ENCODE measurements around the gene MAGOH.

MAGOH gene

DNA sequence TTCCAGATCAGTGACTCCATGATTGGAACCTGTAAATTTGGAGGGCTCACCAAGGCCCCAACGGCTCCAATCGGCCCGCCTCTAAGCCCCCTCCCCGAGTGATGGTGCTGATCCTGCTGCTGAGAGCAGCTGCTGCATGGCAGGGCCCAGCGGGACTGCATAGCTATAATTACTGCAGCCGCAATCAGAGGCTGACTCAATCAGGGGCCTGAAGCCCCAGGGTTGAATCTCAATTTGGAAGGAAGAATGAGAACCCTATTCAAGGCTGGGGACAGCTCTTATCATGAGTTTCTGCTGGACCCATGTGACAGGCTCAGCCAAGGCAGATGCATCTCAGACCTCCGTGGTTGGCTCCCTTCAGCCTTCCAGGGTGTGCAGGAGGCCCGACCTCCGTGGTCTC lies 42.8 kb upstream of the MAGOH start:
- TF ChIP-seq, protein P1, sequence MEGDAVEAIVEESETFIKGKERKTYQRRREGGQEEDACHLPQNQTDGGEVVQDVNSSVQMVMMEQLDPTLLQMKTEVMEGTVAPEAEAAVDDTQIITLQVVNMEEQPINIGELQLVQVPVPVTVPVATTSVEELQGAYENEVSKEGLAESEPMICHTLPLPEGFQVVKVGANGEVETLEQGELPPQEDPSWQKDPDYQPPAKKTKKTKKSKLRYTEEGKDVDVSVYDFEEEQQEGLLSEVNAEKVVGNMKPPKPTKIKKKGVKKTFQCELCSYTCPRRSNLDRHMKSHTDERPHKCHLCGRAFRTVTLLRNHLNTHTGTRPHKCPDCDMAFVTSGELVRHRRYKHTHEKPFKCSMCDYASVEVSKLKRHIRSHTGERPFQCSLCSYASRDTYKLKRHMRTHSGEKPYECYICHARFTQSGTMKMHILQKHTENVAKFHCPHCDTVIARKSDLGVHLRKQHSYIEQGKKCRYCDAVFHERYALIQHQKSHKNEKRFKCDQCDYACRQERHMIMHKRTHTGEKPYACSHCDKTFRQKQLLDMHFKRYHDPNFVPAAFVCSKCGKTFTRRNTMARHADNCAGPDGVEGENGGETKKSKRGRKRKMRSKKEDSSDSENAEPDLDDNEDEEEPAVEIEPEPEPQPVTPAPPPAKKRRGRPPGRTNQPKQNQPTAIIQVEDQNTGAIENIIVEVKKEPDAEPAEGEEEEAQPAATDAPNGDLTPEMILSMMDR (IDR thresholded peaks at IDR 0.05): no peak
- no peaks in the 10 kb centered on the region for H3K27me3 Mint-ChIP-seq (ENCODE audit: low read depth, poor library complexity)
- no peak overlapping the region for H3K4me3 Mint-ChIP-seq
- no peak overlapping the region for H3K27ac Mint-ChIP-seq
- H3K4me1 Mint-ChIP-seq: peaks cover 12% of the 10 kb centered on the region
- no peak for DNase-seq
- H3K9me3 Mint-ChIP-seq: no peaks in the 10 kb centered on the region
- peaks cover 23% of the 10 kb centered on the region for H3K36me3 Mint-ChIP-seq (ENCODE audit: low read depth)

DNA sequence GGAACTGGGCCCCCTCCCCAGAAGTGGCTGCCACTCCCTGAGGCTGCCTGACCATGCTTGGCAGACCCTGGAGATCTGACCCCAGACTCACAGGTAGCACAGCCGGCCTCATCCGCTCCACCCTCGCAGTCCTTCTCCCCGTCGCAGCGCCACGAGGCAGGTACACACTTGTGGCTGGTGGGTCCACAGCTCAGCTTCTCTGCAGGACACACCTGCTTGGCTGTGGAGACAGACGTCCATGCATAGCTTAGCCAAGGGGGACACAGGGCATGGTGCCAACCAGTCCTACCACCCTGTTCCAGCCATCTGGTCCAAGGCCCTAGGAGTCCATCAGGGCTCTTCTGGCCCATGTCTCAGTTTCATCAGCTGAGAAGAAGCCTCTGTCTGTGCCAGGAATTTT lies 42.2 kb upstream of the MAGOH start:
- DNase-seq: no peak
- Mint-ChIP-seq H3K9me3 (no peaks in the 10 kb centered on the region), H3K4me3 (no peak overlapping the region), H3K36me3 (ENCODE audit: low read depth) (peaks cover 23% of the 10 kb centered on the region), H3K27me3 (ENCODE audit: low read depth, poor library complexity) (no peaks in the 10 kb centered on the region), H3K4me1 (peaks cover 12% of the 10 kb centered on the region), H3K27ac (no peak overlapping the region)
- TF ChIP-seq, protein P1 (IDR thresholded peaks at IDR 0.05): no peak

DNA sequence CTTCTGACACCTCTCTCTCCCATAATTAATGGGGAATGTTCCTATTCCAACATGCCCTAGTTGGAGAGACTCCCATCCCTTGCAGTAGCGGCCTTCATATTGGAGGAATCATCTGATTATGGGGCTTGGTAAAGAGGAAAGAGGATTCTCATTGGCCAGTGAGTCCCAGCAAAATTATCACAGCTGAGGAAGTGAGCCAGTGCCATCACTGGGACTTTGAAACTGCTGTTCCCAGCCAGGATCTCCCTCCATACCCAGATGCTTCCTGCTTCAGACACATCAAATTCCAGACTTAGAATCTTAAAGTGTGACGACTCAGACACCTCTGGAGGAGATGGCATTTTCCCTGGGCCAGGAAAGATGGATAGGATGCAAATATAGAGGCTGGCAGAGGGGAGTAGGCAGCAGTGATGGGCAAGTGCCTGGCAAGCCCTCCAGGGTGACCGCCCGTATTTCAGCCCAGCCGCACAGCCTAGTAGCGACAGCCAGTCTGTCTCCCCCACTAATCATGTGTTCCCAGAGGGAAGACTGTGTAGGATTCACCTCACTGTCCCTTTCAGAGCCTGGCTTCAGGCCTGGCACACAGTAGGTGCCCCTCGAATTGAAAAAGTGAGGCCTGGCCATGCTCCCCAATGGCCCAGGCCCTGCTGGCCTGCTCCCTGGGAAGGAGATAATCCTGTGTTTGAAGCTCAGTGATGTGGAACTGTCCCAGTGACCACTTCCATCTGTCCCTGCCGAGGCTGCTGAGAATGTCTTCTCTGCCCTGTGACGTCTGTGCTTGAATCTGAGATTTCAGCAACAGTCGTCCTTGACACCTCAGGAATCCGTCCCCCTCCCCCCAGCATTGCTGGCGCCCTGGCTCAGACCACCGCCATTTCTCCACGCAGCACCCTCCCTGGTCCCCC lies 41.2 kb upstream of the MAGOH start:
- no peaks in the 10 kb centered on the region for H3K9me3 Mint-ChIP-seq
- no peak for DNase-seq
- H3K4me1 Mint-ChIP-seq: peaks cover 12% of the 10 kb centered on the region
- no peak overlapping the region for H3K4me3 Mint-ChIP-seq
- peak overlapping the region; percentile 43 for H3K27ac Mint-ChIP-seq
- peaks cover 17% of the 10 kb centered on the region for H3K36me3 Mint-ChIP-seq (ENCODE audit: low read depth)
- no peaks in the 10 kb centered on the region for H3K27me3 Mint-ChIP-seq (ENCODE audit: low read depth, poor library complexity)
- TF ChIP-seq, protein P1 (IDR thresholded peaks at IDR 0.05): no peak

DNA sequence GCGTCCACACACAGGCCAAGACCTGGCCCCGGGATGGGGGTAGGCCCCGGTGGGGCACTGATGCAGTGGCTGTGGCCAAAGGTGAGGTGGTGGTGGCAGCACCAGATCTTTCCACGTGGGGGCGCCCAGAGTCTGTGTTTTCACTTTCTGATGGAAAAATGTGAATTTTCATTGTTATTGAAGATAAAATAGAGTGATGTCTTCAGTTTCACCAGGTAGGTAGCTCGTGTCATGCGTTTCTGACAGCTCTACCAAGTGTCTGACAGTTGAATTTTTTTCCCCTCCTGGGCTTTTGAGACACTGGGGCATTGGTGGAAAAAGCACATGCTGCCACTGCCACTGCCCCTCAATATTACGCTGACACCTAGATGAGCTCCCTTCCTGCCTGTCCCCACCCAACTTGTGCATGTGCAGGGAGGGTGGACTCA lies 40.0 kb upstream of the MAGOH start:
- Mint-ChIP-seq H3K36me3 (ENCODE audit: low read depth) (peaks cover 15% of the 10 kb centered on the region), H3K4me1 (peaks cover 12% of the 10 kb centered on the region), H3K4me3 (no peak overlapping the region), H3K9me3 (no peaks in the 10 kb centered on the region), H3K27ac (no peak overlapping the region), H3K27me3 (ENCODE audit: low read depth, poor library complexity) (no peaks in the 10 kb centered on the region)
- TF ChIP-seq, protein P1 (IDR thresholded peaks at IDR 0.05): peak; percentile 90
- peak; percentile 81 for DNase-seq

DNA sequence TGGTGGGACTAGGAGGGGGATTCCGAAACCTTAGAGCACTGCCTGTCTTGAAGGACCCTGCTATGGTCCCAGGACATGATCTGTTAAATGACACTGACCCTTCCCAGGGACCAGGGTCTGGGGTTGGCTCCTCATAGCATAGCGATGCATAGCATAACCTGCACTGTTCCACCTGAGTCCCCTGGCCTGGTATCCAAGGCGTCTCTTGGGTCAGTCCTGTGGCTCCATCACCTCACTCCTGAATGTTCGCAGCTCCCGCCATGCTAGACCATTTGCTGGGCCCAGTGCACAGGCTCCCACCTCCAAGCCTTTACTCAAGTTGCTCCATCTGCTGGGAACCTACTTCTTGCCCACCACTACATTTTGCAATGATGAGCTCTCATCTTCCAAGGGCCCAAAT lies 39.0 kb upstream of the MAGOH start:
- Mint-ChIP-seq H3K4me1 (peaks cover 20% of the 10 kb centered on the region), H3K9me3 (no peaks in the 10 kb centered on the region), H3K4me3 (no peak overlapping the region), H3K27me3 (ENCODE audit: low read depth, poor library complexity) (no peaks in the 10 kb centered on the region), H3K27ac (no peak overlapping the region), H3K36me3 (ENCODE audit: low read depth) (peaks cover 24% of the 10 kb centered on the region)
- no peak for DNase-seq
- TF ChIP-seq, protein P1 (IDR thresholded peaks at IDR 0.05): no peak

DNA sequence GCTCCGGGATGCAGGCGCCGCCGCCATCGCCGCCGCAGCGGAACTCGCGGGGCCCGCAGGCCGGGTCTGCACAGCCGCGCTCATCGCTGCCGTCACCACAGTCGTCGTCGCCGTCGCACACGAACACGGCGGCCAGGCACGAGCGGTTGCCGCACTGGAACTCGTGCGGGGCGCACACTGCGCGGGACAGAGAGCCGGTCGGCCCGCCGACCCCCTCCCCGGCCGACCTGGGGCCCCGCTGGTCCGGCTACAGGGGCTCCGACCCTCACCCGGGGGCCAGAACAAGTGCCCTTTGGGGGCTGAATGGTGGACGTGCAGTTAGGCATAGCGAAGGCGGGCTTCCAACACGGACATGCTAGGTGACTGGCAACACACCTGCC lies 38.6 kb upstream of the MAGOH start:
- Mint-ChIP-seq H3K9me3 (no peaks in the 10 kb centered on the region), H3K4me1 (peaks cover 20% of the 10 kb centered on the region), H3K27me3 (ENCODE audit: low read depth, poor library complexity) (no peaks in the 10 kb centered on the region), H3K36me3 (ENCODE audit: low read depth) (peaks cover 27% of the 10 kb centered on the region), H3K4me3 (no peak overlapping the region), H3K27ac (no peak overlapping the region)
- DNase-seq: no peak
- TF ChIP-seq, protein P1 (IDR thresholded peaks at IDR 0.05): no peak
